HEK293T (cell line): ENCODE data around the gene PSME3IP1.

Source experiments
- ARNT ChIP-seq: fragments of 450-650 bp; IDR thresholded peaks from 2 replicates; pipeline ENCODE4 v1.6.1; 2017; ENCODE audit warnings: mild to moderate bottlenecking
- BHLHE40 ChIP-seq: fragments of 450-650 bp; IDR thresholded peaks from 2 replicates; pipeline ENCODE4 v1.6.1; 2016; ENCODE audit warnings: mild to moderate bottlenecking, moderate library complexity, borderline replicate concordance
- FOXM1 ChIP-seq: fragments of 450-650 bp; IDR thresholded peaks from 2 replicates; pipeline ENCODE4 v1.6.1; 2017; ENCODE audit warnings: mild to moderate bottlenecking, borderline replicate concordance
- L3MBTL2 ChIP-seq: fragments of 450-650 bp; conservative IDR thresholded peaks from 2 replicates; pipeline ENCODE4 v1.6.1; 2016; ENCODE audit warnings: mild to moderate bottlenecking
- NFRKB ChIP-seq: fragments of 450-650 bp; IDR thresholded peaks from 2 replicates; pipeline ENCODE4 v1.6.1; 2016; ENCODE audit warnings: mild to moderate bottlenecking, moderate library complexity
- PKNOX1 ChIP-seq: fragments of 450-650 bp; IDR thresholded peaks from 2 replicates; pipeline ENCODE4 v1.6.1; 2016
- SP1 ChIP-seq: fragments of 450-650 bp; IDR thresholded peaks from 2 replicates; pipeline ENCODE4 v1.6.1; 2017
- SUZ12 ChIP-seq: fragments of 450-650 bp; IDR thresholded peaks from 2 replicates; pipeline ENCODE4 v1.6.1; 2016; ENCODE audit warnings: mild to moderate bottlenecking
- TARDBP ChIP-seq: fragments of 450-650 bp; IDR thresholded peaks from 2 replicates; pipeline ENCODE4 v1.6.1; 2016
- ZNF384 ChIP-seq: fragments of 450-650 bp; IDR thresholded peaks from 2 replicates; pipeline ENCODE4 v1.6.1; 2016

GRCh38 chr16:57223057-57223456, 37.2 kb upstream of the PSME3IP1 start:
- no peak for TF ChIP-seq L3MBTL2
- no peak for TF ChIP-seq SUZ12
- no peak for TF ChIP-seq SP1
- TF ChIP-seq TARDBP, result no peak
- no peak for TF ChIP-seq BHLHE40
- no peak for TF ChIP-seq ARNT
- TF ChIP-seq NFRKB, result no peak
- no peak for TF ChIP-seq PKNOX1
- no peak for TF ChIP-seq FOXM1
- no peak for TF ChIP-seq ZNF384
